Vagina (tissue), 2 donors: Measurements from ENCODE around the gene CXCR1. TPM values are rescaled to one million over a fixed set of nuclear protein-coding genes. Genes with fewer than 3 reads are reported as not detected.

Source experiments
- DNase-seq, 2 donors: peaks; one replicate each; pipeline ENCODE4 v3.0.0-alpha.2; 2017; ENCODE audit errors: extremely low spot score in 2 of 2
- H3K27ac ChIP-seq: fragments of 200-600 bp; sonication (generic); one replicate; pipeline ENCODE4 v1.5.1; 2019
- H3K27me3 ChIP-seq: fragments of 200-600 bp; sonication (generic); one replicate; pipeline ENCODE4 v1.5.1; 2019
- H3K36me3 ChIP-seq, 2 donors: fragments of 200-600 bp; sonication (generic); one replicate each; pipeline ENCODE4 v1.5.1; 2017 to 2019
- H3K4me1 ChIP-seq: fragments of 200-600 bp; sonication (generic); one replicate; pipeline ENCODE4 v1.5.1; 2019
- H3K4me3 ChIP-seq, 2 donors: fragments of 200-600 bp; sonication (generic); 1 replicate in 1 of 2; 2 replicates in 1 of 2; pipeline ENCODE4 v1.5.1; 2016 to 2019
- H3K9me3 ChIP-seq: fragments of 200-600 bp; sonication (generic); one replicate; pipeline ENCODE4 v1.5.1; 2019
- CTCF ChIP-seq, 3 experiments: fragments of 450-650 bp in 2 of 3; fragments of 200-600 bp in 1 of 3; sonication (generic) in 1 of 3; IDR thresholded peaks; one replicate each; pipeline ENCODE4 v1.5.1; 2017 to 2019; ENCODE audit warnings: antibody characterized with exemption in 3 of 3, mild to moderate bottlenecking in 2 of 3, moderate library complexity in 2 of 3
- POLR2A ChIP-seq, 2 donors: fragments of 450-650 bp; IDR thresholded peaks; one replicate each; pipeline ENCODE4 v1.6.1; 2017; ENCODE audit warnings: antibody characterized with exemption in 2 of 2, mild to moderate bottlenecking in 2 of 2, moderate library complexity in 2 of 2
- POLR2AphosphoS5 ChIP-seq, 2 donors: sonication (generic); formaldehyde crosslinking; IDR thresholded peaks; one replicate each; pipeline ENCODE4 v1.9.0; 2017; ENCODE audit warnings: antibody characterized with exemption in 2 of 2, mild to moderate bottlenecking in 2 of 2, low read depth in 1 of 2; ENCODE audit not compliant: insufficient read depth in 1 of 2
- intact Hi-C: fragments of 100-400 bp; cut with DNase I; formaldehyde crosslinking; loops from one replicate; pipeline ENCODE4 v1.15.1; 2023
- total RNA-seq: library from RNA; depleted of rRNA; stranded (reverse); fragments of >200 nt; gene quantifications from one replicate; pipeline ENCODE4 v1.2.3, GENCODE V29; 2016

Gene CXCR1
- total RNA-seq, 1 donor from 2014 or later = 0.49 TPM

DNA sequence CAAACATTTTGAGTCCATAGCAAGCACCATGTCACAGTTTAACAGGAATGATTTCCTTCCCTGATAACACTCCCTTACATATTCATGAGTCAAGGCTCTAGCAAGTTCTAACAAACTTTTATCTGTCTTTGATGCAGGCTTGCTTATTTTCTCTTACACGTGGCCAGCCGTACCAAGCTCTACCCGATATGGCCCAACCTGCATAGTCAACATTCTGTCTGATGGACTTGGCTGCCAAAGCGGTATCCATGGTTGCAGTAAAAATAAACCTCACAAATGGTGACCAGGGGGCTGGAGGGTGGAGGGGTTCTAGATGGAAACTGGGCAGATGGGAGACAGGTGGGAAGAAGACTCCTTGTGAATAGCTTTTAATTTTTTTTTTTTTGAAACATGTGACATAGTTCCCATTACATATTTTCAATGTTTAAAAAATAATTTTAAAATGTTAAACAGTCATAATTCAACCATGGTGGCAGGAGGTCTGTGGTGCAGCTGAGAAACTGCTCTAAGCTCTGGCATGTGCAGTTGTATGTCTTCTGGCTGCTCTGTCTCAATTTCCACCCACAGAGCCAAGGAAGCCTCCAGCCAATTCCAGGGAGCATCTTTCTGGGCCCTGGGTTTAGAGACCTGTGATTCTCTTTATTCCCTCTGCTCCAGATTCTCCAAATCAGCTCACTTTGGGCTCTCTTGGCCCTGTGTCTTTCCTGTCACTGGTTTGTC is 20.7 kb upstream of the CXCR1 start:
- Histone ChIP-seq H3K27ac (no peak overlapping the region), H3K9me3 (no peaks in the 10 kb centered on the region), H3K27me3 (no peaks in the 10 kb centered on the region), H3K36me3 (no peaks in the 10 kb centered on the region), H3K4me3 (no peak overlapping the region), H3K4me1 (peaks cover 10% of the 10 kb centered on the region)
- TF ChIP-seq POLR2AphosphoS5 (IDR thresholded peaks at IDR 0.05; ENCODE audit: insufficient read depth in 1 of 2, low read depth in 1 of 2) (no peak), CTCF (IDR thresholded peaks at IDR 0.05) (no peak), POLR2A (IDR thresholded peaks at IDR 0.05) (no peak)
- intact Hi-C loops = loop anchor here (10.0 kb wide), 1 partner anchor 67 kb away; no protein-coding TSS in a partner anchor
- no peak for DNase-seq

GRCh38 chr2:218186876-218187275 is 20.1 kb upstream of the CXCR1 start:
- no peaks in the 10 kb centered on the region for H3K36me3 ChIP-seq
- no peaks in the 10 kb centered on the region for H3K9me3 ChIP-seq
- no peak overlapping the region for H3K27ac ChIP-seq
- no peak overlapping the region for H3K4me3 ChIP-seq
- peaks cover 10% of the 10 kb centered on the region for H3K4me1 ChIP-seq
- no peaks in the 10 kb centered on the region for H3K27me3 ChIP-seq
- DNase-seq = no peak
- no peak for TF ChIP-seq POLR2AphosphoS5 (IDR thresholded peaks at IDR 0.05; ENCODE audit: insufficient read depth in 1 of 2, low read depth in 1 of 2)
- TF ChIP-seq POLR2A (IDR thresholded peaks at IDR 0.05) = no peak
- no peak for TF ChIP-seq CTCF (IDR thresholded peaks at IDR 0.05)
- intact Hi-C loops = loop anchor here (10.0 kb wide), 1 partner anchor 68 kb away; no protein-coding TSS in a partner anchor

DNA sequence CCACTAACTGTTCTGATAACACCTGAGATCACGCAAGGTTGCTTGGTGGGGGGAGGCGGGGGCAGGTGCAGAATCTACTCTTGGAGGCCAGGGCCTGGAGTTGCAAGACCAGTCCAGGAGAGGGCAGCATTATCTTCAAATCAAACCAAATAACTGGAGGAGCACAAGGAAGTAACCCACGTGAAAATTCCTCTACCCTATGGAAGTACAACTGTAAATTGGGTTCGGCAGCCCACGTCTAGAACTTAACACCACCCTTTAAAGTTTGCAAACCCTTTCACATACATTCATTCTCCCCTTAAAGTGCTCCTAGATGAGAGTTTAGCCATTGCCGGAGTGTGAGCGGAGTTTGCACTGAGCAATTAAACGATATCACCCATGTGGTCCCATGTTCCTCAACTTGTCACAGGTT is 19.6 kb upstream of the CXCR1 start:
- intact Hi-C loops = loop anchor here (10.0 kb wide), 1 partner anchor 68 kb away; no protein-coding TSS in a partner anchor
- Histone ChIP-seq H3K9me3 (no peaks in the 10 kb centered on the region), H3K4me3 (no peak overlapping the region), H3K36me3 (no peaks in the 10 kb centered on the region), H3K27me3 (no peaks in the 10 kb centered on the region), H3K4me1 (peaks cover 14% of the 10 kb centered on the region), H3K27ac (no peak overlapping the region)
- TF ChIP-seq POLR2A (IDR thresholded peaks at IDR 0.05) (no peak), CTCF (IDR thresholded peaks at IDR 0.05) (peak; percentile 52 to 80 (median 65)), POLR2AphosphoS5 (IDR thresholded peaks at IDR 0.05; ENCODE audit: insufficient read depth in 1 of 2, low read depth in 1 of 2) (no peak)
- DNase-seq = no peak

GRCh38 chr2:218184331-218184730 is 17.6 kb upstream of the CXCR1 start:
- intact Hi-C loops = loop anchor here (10.0 kb wide), 1 partner anchor 70 kb away; no protein-coding TSS in a partner anchor
- TF ChIP-seq POLR2AphosphoS5 (IDR thresholded peaks at IDR 0.05; ENCODE audit: insufficient read depth in 1 of 2, low read depth in 1 of 2) (no peak), POLR2A (IDR thresholded peaks at IDR 0.05) (no peak), CTCF (IDR thresholded peaks at IDR 0.05) (no peak)
- H3K9me3 ChIP-seq = no peaks in the 10 kb centered on the region

More at GRCh38 chr2:218184331-218184730, 17.6 kb upstream of the CXCR1 start:
- H3K27me3 ChIP-seq = no peaks in the 10 kb centered on the region
- H3K4me3 ChIP-seq = no peak overlapping the region
- peaks cover 27% of the 10 kb centered on the region for H3K4me1 ChIP-seq
- DNase-seq = no peak
- H3K36me3 ChIP-seq = no peaks in the 10 kb centered on the region
- H3K27ac ChIP-seq = no peak overlapping the region
